Ishikawa (cell line): Measurements from ENCODE around the gene RMDN2.

Source experiments
- CEBPB ChIP-seq: IDR thresholded peaks from 2 replicates; pipeline ENCODE4 v1.6.1; 2012
- CREB1 ChIP-seq: IDR thresholded peaks from 2 replicates; pipeline ENCODE4 v1.6.1; 2012; ENCODE audit warnings: low read depth
- EGR1 ChIP-seq: IDR thresholded peaks from 2 replicates; pipeline ENCODE4 v1.6.1; 2012
- EP300 ChIP-seq: IDR thresholded peaks from 2 replicates; pipeline ENCODE4 v1.6.1; 2012; ENCODE audit warnings: borderline replicate concordance
- FOXM1 ChIP-seq: IDR thresholded peaks from 2 replicates; pipeline ENCODE4 v1.6.1; 2012; ENCODE audit warnings: low read depth, borderline replicate concordance
- NFIC ChIP-seq: IDR thresholded peaks from 2 replicates; pipeline ENCODE4 v1.6.1; 2012
- RAD21 ChIP-seq: IDR thresholded peaks from 2 replicates; pipeline ENCODE4 v1.6.1; 2012; ENCODE audit warnings: low read depth
- TAF1 ChIP-seq: IDR thresholded peaks from 2 replicates; pipeline ENCODE4 v1.6.1; 2012; ENCODE audit warnings: low read depth, mild to moderate bottlenecking
- TCF12 ChIP-seq: IDR thresholded peaks from 2 replicates; pipeline ENCODE4 v1.6.1; 2012; ENCODE audit warnings: low read depth
- TEAD4 ChIP-seq: IDR thresholded peaks from 2 replicates; pipeline ENCODE4 v1.6.1; 2012
- YY1 ChIP-seq: IDR thresholded peaks from 2 replicates; pipeline ENCODE4 v1.6.1; 2012; ENCODE audit warnings: low read depth
- ZBTB7A ChIP-seq: IDR thresholded peaks from 2 replicates; pipeline ENCODE4 v1.6.1; 2012; ENCODE audit warnings: low read depth
- TF ChIP-seq, protein P1 (sequence below): IDR thresholded peaks from 2 replicates; pipeline ENCODE4 v1.6.1; 2012
- TF ChIP-seq, protein P2 (sequence below): IDR thresholded peaks from 2 replicates; pipeline ENCODE4 v1.6.1; 2012; ENCODE audit warnings: low read depth, mild to moderate bottlenecking
- TF ChIP-seq, protein P3 (sequence below): IDR thresholded peaks from 2 replicates; pipeline ENCODE4 v1.6.1; 2012

RMDN2 gene

DNA sequence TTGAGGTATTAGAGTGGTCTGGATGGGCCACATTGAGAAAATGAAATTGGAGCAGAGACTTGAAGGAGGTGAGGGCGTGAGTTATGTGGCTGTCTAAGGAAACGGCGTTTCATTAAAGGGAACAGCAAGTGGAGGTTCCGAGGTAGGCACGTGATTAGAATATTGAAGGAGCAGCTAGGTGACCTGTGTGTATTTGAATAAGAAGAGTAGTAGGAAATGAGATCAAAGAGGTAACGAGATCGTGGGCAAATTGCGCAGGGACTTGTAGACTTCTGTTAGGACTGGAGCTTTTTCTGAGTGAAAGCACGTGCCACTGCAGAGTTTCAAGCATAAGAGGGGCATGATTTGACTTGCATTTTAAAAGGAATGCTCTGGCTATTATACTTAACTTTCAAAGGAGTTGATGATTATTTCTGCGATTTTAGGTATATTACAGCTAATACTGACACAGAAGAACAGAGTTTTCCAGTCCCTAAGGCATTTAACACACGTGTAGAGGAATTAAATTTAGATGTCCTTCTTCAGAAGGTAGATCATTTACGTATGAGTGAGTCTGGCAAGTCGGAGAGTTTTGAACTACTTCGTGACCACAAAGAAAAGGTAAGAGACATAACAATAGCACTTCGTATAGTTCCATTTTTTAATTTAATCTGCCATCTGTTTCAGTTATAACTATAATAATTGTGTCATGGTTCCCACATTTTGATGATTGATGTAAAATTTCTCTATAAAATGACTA is 48.7 kb downstream of the RMDN2 start:
- TF ChIP-seq ZBTB7A, result no peak
- no peak for TF ChIP-seq EGR1
- no peak for TF ChIP-seq RAD21
- no peak for TF ChIP-seq YY1
- TF ChIP-seq, protein P1, sequence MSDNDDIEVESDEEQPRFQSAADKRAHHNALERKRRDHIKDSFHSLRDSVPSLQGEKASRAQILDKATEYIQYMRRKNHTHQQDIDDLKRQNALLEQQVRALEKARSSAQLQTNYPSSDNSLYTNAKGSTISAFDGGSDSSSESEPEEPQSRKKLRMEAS, result no peak
- no peak for TF ChIP-seq CREB1
- no peak for TF ChIP-seq NFIC
- no peak for TF ChIP-seq TAF1
- TF ChIP-seq, protein P2, sequence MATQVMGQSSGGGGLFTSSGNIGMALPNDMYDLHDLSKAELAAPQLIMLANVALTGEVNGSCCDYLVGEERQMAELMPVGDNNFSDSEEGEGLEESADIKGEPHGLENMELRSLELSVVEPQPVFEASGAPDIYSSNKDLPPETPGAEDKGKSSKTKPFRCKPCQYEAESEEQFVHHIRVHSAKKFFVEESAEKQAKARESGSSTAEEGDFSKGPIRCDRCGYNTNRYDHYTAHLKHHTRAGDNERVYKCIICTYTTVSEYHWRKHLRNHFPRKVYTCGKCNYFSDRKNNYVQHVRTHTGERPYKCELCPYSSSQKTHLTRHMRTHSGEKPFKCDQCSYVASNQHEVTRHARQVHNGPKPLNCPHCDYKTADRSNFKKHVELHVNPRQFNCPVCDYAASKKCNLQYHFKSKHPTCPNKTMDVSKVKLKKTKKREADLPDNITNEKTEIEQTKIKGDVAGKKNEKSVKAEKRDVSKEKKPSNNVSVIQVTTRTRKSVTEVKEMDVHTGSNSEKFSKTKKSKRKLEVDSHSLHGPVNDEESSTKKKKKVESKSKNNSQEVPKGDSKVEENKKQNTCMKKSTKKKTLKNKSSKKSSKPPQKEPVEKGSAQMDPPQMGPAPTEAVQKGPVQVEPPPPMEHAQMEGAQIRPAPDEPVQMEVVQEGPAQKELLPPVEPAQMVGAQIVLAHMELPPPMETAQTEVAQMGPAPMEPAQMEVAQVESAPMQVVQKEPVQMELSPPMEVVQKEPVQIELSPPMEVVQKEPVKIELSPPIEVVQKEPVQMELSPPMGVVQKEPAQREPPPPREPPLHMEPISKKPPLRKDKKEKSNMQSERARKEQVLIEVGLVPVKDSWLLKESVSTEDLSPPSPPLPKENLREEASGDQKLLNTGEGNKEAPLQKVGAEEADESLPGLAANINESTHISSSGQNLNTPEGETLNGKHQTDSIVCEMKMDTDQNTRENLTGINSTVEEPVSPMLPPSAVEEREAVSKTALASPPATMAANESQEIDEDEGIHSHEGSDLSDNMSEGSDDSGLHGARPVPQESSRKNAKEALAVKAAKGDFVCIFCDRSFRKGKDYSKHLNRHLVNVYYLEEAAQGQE, result no peak
- TF ChIP-seq, protein P3, sequence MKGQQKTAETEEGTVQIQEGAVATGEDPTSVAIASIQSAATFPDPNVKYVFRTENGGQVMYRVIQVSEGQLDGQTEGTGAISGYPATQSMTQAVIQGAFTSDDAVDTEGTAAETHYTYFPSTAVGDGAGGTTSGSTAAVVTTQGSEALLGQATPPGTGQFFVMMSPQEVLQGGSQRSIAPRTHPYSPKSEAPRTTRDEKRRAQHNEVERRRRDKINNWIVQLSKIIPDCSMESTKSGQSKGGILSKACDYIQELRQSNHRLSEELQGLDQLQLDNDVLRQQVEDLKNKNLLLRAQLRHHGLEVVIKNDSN, result no peak
- TF ChIP-seq TEAD4, result no peak
- no peak for TF ChIP-seq EP300
- no peak for TF ChIP-seq TCF12
- no peak for TF ChIP-seq CEBPB
- no peak for TF ChIP-seq FOXM1

DNA sequence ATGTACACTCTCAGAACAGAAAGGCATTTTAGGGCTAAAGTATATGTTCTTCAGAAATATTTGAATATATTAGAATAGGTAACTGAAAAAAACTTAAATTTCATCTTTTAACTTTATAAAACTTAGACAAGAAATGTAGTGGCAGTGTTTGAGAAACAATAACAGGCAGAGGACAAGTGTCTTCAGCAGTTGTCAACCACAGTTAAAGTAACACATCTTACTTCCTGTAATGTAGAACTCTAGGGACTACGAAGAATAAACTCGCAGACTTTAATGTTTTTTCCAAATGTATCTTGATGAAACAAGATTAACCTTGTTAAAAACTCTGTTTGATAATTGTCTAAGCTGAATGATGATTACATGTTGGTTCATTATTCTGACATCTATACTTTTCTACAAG is 50.7 kb downstream of the RMDN2 start:
- TF ChIP-seq, protein P3, result no peak
- TF ChIP-seq ZBTB7A (no peak), TAF1 (no peak), TCF12 (no peak), YY1 (no peak), NFIC (no peak), EGR1 (no peak), CEBPB (no peak), CREB1 (no peak), TEAD4 (no peak), EP300 (no peak), FOXM1 (no peak), RAD21 (no peak)
- TF ChIP-seq, protein P2, result no peak
- TF ChIP-seq, protein P1, result no peak

DNA sequence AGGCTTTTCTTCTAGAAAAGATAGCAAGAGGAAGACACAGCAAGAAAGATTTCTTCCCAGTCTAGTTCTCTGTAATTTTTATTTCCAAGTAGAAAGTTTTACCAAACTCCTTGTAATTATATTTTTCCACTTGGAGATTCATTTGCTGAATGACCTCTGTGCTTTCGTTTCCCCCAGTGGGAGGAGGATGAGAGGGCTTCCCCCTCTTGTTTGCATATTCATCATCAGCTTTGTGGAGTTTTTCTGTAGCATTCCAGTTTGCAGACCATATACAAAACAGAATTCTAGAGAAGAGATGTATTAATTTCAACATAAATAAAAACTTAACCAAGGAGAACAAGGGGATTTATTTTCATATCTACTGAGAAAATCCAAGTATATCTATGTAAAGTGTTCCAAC is 51.3 kb downstream of the RMDN2 start:
- TF ChIP-seq CREB1, result no peak
- no peak for TF ChIP-seq YY1
- no peak for TF ChIP-seq TAF1
- no peak for TF ChIP-seq EP300
- TF ChIP-seq, protein P2, result no peak
- TF ChIP-seq TEAD4, result no peak
- no peak for TF ChIP-seq EGR1
- no peak for TF ChIP-seq FOXM1
- no peak for TF ChIP-seq CEBPB
- TF ChIP-seq, protein P3, result no peak
- TF ChIP-seq TCF12, result no peak
- TF ChIP-seq, protein P1, result no peak

DNA sequence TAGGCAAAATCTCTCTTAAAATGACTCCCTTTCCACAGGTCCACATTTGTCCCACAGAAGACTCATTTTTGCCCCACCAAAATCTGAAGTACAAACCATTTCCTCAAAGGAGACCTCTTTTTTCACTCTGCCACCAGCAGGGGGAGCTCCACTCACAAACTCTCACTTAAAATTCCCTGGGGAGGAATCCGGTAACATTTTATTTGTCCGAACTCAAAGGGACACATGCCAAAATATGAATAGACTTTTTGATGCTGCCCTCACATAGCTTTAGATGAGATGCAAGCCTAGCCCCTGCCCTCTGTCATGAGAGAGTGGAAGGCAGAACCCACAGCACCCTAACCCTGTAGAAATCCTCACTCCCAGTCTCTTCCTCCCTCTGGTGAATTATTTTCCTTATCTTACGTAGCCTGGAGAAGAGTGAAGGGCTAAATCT is 57.1 kb downstream of the RMDN2 start:
- TF ChIP-seq, protein P2, result no peak
- no peak for TF ChIP-seq FOXM1
- TF ChIP-seq EP300, result no peak
- TF ChIP-seq, protein P1, result no peak
- no peak for TF ChIP-seq ZBTB7A
- TF ChIP-seq RAD21, result peak; percentile 77
- TF ChIP-seq TEAD4, result no peak
